GM12878 (cell line): ENCODE data around the gene FOXK2. TPM values are rescaled to one million over a fixed set of nuclear protein-coding genes. Genes with fewer than 3 reads are reported as not detected.

ENCODE experiments used
- ATAC-seq: fragments of 200-7000 bp; cut with Tn5 transposase; 3 replicates; pipeline ENCODE4 v1.9.1; 2020; ENCODE audit warnings: mild to moderate bottlenecking, moderate library complexity
- BruUV-seq: library from RNA; stranded (reverse); fragments of 400-500 nt; replicated peaks from 2 replicates; lab custom pipeline; 2021; lab: Mats Ljungman, UMichigan
- CTCF ChIA-PET: fragments of 300-600 bp; sonication (Branson Sonifier 250); formaldehyde crosslinking; extraction: SDS; loops from one replicate; lab custom pipeline; 2021; ENCODE audit warnings: inconsistent platforms; lab: Yijun Ruan, JAX
- POLR2A ChIA-PET: fragments of 350-600 bp; formaldehyde crosslinking; extraction: SDS; loops from one replicate; lab custom pipeline; 2021; ENCODE audit warnings: inconsistent platforms; lab: Charles Lee
- RAD21 ChIA-PET: fragments of 300-600 bp; sonication (Branson Sonifier 250); formaldehyde crosslinking; loops from one replicate; lab custom pipeline; 2023; ENCODE audit warnings: antibody characterized with exemption; ENCODE audit not compliant: unreplicated experiment; lab: Charles Lee
- SMC1A ChIA-PET: fragments of 300-600 bp; sonication (Branson Sonifier 250); formaldehyde crosslinking; loops from one replicate; lab custom pipeline; 2023; ENCODE audit not compliant: unreplicated experiment, uncharacterized antibody; lab: Charles Lee
- DNase-seq: peaks from one replicate; pipeline ENCODE4 v3.0.0-alpha.2; 2011; ENCODE audit warnings: low read depth, low spot score
- FAIRE-seq: peaks from 3 replicates; lab custom pipeline; 2011; peaks lifted over from hg19 to GRCh38; lab: Jason Lieb, UNC
- H2AFZ ChIP-seq: 2 replicates; pipeline ENCODE4 v1.6.0; 2011; ENCODE audit warnings: low read depth, low read length, control low read depth; ENCODE audit not compliant: control insufficient read depth
- H3K27ac ChIP-seq: 2 replicates; pipeline ENCODE4 v1.5.1; 2011; ENCODE audit warnings: control low read depth; ENCODE audit not compliant: control insufficient read depth, insufficient read depth
- H3K27me3 ChIP-seq, 2 experiments: replicated peaks in 1 of 2; 2 replicates each; pipeline versions ENCODE4 v1.6.0 to v1.6.1; 2011; ENCODE audit warnings: low read length in 1 of 2; ENCODE audit not compliant: control insufficient read depth in 2 of 2, insufficient read depth in 2 of 2
- H3K36me3 ChIP-seq, 2 experiments: 2 replicates each; pipeline ENCODE4 v1.5.1; 2011; ENCODE audit warnings: low read length in 1 of 2; ENCODE audit not compliant: control insufficient read depth in 2 of 2, insufficient read depth in 2 of 2
- H3K4me1 ChIP-seq: 2 replicates; pipeline ENCODE4 v1.6.1; 2011; ENCODE audit warnings: mild to moderate bottlenecking, low read length, moderate library complexity, mixed read lengths; ENCODE audit not compliant: control insufficient read depth, insufficient read depth
- H3K4me2 ChIP-seq: 2 replicates; pipeline ENCODE4 v1.6.0; 2011; ENCODE audit warnings: control low read depth; ENCODE audit not compliant: control insufficient read depth, insufficient read depth
- H3K4me3 ChIP-seq: fragments of 200-600 bp; sonication (generic); 2 replicates; pipeline ENCODE4 v1.5.1; 2016
- H3K79me2 ChIP-seq: 2 replicates; pipeline ENCODE4 v1.6.0; 2011; ENCODE audit warnings: low read length; ENCODE audit not compliant: control insufficient read depth, insufficient read depth
- H3K9ac ChIP-seq: 2 replicates; pipeline ENCODE4 v1.8.0; 2011; ENCODE audit warnings: low read length, control low read depth, mixed read lengths; ENCODE audit not compliant: control insufficient read depth, insufficient read depth
- H3K9me3 ChIP-seq: replicated peaks from 3 replicates; pipeline ENCODE4 v1.5.1; 2011; ENCODE audit warnings: mild to moderate bottlenecking, low read length; ENCODE audit not compliant: control insufficient read depth, insufficient read depth
- H4K20me1 ChIP-seq: 2 replicates; pipeline ENCODE4 v1.6.0; 2011; ENCODE audit not compliant: control insufficient read depth, insufficient read depth
- ATF7 ChIP-seq: fragments of 450-650 bp; IDR thresholded peaks from 2 replicates; pipeline ENCODE4 v1.6.1; 2016; ENCODE audit warnings: low read depth, mild to moderate bottlenecking
- EGR1 ChIP-seq, 2 experiments: IDR thresholded peaks; 1 replicate in 1 of 2; 2 replicates in 1 of 2; pipeline ENCODE4 v1.6.1; 2011 to 2012; ENCODE audit warnings: low read depth in 2 of 2, low read length in 2 of 2, borderline replicate concordance in 1 of 2, mild to moderate bottlenecking in 1 of 2, moderate library complexity in 1 of 2
- MYC ChIP-seq: IDR thresholded peaks from 2 replicates; pipeline ENCODE4 v1.6.1; 2011; ENCODE audit warnings: mild to moderate bottlenecking, low read length, moderate library complexity, inconsistent platforms; ENCODE audit not compliant: insufficient read depth, insufficient replicate concordance, insufficient read length, severe bottlenecking
- NFYA ChIP-seq: IDR thresholded peaks from 2 replicates; pipeline ENCODE4 v1.6.1; 2011; ENCODE audit warnings: low read depth, mild to moderate bottlenecking, low read length, improper control_type of control experiment, borderline replicate concordance
- NR2C2 ChIP-seq: IDR thresholded peaks from 2 replicates; pipeline ENCODE4 v1.6.1; 2011; ENCODE audit warnings: borderline replicate concordance, low read depth; ENCODE audit not compliant: control insufficient read depth, insufficient read length
- POLR2AphosphoS5 ChIP-seq: IDR thresholded peaks from 2 replicates; pipeline ENCODE4 v1.6.1; 2011; ENCODE audit warnings: mild to moderate bottlenecking, low read length, inconsistent platforms
- POU2F2 ChIP-seq: IDR thresholded peaks from 3 replicates; pipeline ENCODE4 v1.6.1; 2011; ENCODE audit warnings: low read depth, mild to moderate bottlenecking, low read length, borderline replicate concordance
- SIN3A ChIP-seq: IDR thresholded peaks from 2 replicates; pipeline ENCODE4 v1.6.1; 2012; ENCODE audit warnings: low read depth, low read length, improper control_type of control experiment
- TAF1 ChIP-seq: IDR thresholded peaks from 2 replicates; pipeline ENCODE4 v1.6.1; 2011; ENCODE audit warnings: mild to moderate bottlenecking, low read depth, low read length, borderline replicate concordance
- YBX1 ChIP-seq: fragments of 450-650 bp; IDR thresholded peaks from 2 replicates; pipeline ENCODE4 v1.6.1; 2016; ENCODE audit warnings: antibody characterized with exemption
- WGBS: methylation state at CpG from one replicate; pipeline ENCODE4 v1.1.6; 2016; ENCODE audit warnings: low lambda C conversion rate; ENCODE audit not compliant: insufficient replicate concordance, insufficient coverage; ENCODE audit errors: missing lambda C conversion rate; 5-methylcytosine and 5-hydroxymethylcytosine counted together
- in situ Hi-C: fragments of 300-500 bp; cut with MboI; formaldehyde crosslinking; loops from 9 replicates; pipeline ENCODE4 v1.14.3; 2018; ENCODE audit warnings: mixed read lengths
- intact Hi-C: fragments of 100-400 bp; cut with micrococcal nuclease; formaldehyde crosslinking; loops from one replicate; pipeline ENCODE4 v1.14.2; 2022; ENCODE audit not compliant: unreplicated experiment
- polyA plus RNA-seq, 11 experiments: library from polyadenylated mRNA; depleted of rRNA in 4 of 11; unstranded in 6 of 11; stranded (reverse) in 5 of 11; fragments of >200 nt; fragmentation: Nextera tagmentation in 4 of 11; fragmentation: Illumina TruSeq in 1 of 11; extraction: Ambion mirVana in 4 of 11; extraction: Trizol in 1 of 11; gene quantifications; 1 replicate in 1 of 11; 2 replicates in 10 of 11; pipeline versions ENCODE4 v1.2.1 to v1.2.3, GENCODE V29; 2011 to 2016; ENCODE audit warnings: inconsistent platforms in 2 of 11, missing spikeins in 2 of 11, low read depth in 1 of 11
- total RNA-seq, 4 experiments: library from RNA; depleted of rRNA in 3 of 4; stranded (reverse); fragments of >200 nt in 3 of 4; fragmentation: Illumina TruSeq in 1 of 4; extraction: Trizol in 1 of 4; gene quantifications; 2 replicates each; pipeline versions ENCODE4 v1.2.1 to v1.2.3, GENCODE V29; 2013 to 2021
- TF ChIP-seq, protein P1 (sequence below): IDR thresholded peaks from 2 replicates; pipeline ENCODE4 v1.6.1; 2011; ENCODE audit warnings: low read depth, mild to moderate bottlenecking, low read length, moderate library complexity, borderline replicate concordance; ENCODE audit errors: extremely low read depth
- TF ChIP-seq, protein P2 (sequence below): IDR thresholded peaks from 2 replicates; pipeline ENCODE4 v1.6.1; 2011; ENCODE audit warnings: low read depth, low read length, improper control_type of control experiment, borderline replicate concordance
- TF ChIP-seq, protein P3 (sequence below): fragments of 450-650 bp; IDR thresholded peaks from 2 replicates; pipeline ENCODE4 v1.6.1; 2016; ENCODE audit warnings: mild to moderate bottlenecking
- TF ChIP-seq, protein P4 (sequence below): IDR thresholded peaks from 2 replicates; pipeline ENCODE4 v1.6.1; 2012; ENCODE audit warnings: low read length, inconsistent platforms
- TF ChIP-seq, protein P5 (sequence below): fragments of 450-650 bp; IDR thresholded peaks from 2 replicates; pipeline ENCODE4 v1.6.1; 2014; ENCODE audit warnings: mild to moderate bottlenecking

The FOXK2 gene
- total and polyA plus RNA-seq, 10 of the 15 experiments (the other 5 are each of a cell fraction or from before 2014, with no cell fraction given), result 2.4 to 56.8 (median 34.4) TPM

DNA sequence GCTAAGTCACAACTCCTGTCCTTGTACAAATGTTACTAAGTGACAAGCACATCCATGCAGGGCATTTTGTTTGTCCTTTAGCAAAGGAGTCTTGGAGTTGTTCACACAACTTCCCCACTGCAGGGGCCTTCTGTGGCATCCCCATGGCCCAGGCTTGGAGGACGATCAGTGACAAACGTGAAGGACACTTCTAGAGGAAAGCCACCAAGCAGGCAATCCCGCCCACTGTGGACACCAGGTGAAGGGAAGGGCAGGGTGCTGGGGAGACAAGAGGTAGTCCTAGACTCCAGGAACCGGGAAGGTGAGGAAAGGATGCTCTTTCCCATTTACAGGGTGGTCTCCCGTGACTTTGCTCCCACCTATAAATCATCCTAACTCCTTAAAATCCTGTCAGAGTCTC, 124.6 kb downstream of the FOXK2 start:
- Histone ChIP-seq H3K4me3 (no peak overlapping the region), H3K9me3 (no peaks in the 10 kb centered on the region; the same call in 2 of the 3 replicates), H3K36me3 (peaks cover 12 to 17% of the 10 kb centered on the region in 2 experiments), H3K9ac (no peak overlapping the region), H3K79me2 (peaks cover 65% of the 10 kb centered on the region), H3K27me3 (no peaks in the 10 kb centered on the region), H3K4me2 (peak overlapping the region; percentile 2; the same call in 1 of the 2 replicates), H3K4me1 (no peaks in the 10 kb centered on the region; the same call in 1 of the 2 replicates), H3K27ac (no peak overlapping the region), H4K20me1 (peaks cover 12% of the 10 kb centered on the region), H2AFZ (no peak overlapping the region)
- intact Hi-C loops (loop anchor here (10.0 kb wide), 1 partner anchor 111 kb away; the partner anchor contains the start of gene TBCD), in situ Hi-C loops (no loop called here)
- DNase-seq, result no peak
- 90% methylated on average over 5 of the region's 5 CpGs for WGBS
- SMC1A ChIA-PET, result no interaction called here
- RAD21 ChIA-PET, result no interaction called here
- POLR2A ChIA-PET, result no interaction called here
- CTCF ChIA-PET, result no interaction called here
- FAIRE-seq, result no peak
- no peak for ATAC-seq
- BruUV-seq, result no TSS peak
- TF ChIP-seq, protein P1, sequence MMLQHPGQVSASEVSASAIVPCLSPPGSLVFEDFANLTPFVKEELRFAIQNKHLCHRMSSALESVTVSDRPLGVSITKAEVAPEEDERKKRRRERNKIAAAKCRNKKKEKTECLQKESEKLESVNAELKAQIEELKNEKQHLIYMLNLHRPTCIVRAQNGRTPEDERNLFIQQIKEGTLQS, result no peak
- TF ChIP-seq MYC (no peak), YBX1 (no peak), ATF7 (no peak), SIN3A (no peak), EGR1 (IDR thresholded peaks at IDR 0.05; ENCODE audit: borderline replicate concordance in 1 of 2, low read depth in 2 of 2, low read length in 2 of 2) (no peak), NR2C2 (no peak), POU2F2 (no peak), TAF1 (no peak), NFYA (no peak), POLR2AphosphoS5 (no peak)
- TF ChIP-seq, protein P2, sequence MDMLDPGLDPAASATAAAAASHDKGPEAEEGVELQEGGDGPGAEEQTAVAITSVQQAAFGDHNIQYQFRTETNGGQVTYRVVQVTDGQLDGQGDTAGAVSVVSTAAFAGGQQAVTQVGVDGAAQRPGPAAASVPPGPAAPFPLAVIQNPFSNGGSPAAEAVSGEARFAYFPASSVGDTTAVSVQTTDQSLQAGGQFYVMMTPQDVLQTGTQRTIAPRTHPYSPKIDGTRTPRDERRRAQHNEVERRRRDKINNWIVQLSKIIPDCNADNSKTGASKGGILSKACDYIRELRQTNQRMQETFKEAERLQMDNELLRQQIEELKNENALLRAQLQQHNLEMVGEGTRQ, result no peak
- TF ChIP-seq, protein P3, sequence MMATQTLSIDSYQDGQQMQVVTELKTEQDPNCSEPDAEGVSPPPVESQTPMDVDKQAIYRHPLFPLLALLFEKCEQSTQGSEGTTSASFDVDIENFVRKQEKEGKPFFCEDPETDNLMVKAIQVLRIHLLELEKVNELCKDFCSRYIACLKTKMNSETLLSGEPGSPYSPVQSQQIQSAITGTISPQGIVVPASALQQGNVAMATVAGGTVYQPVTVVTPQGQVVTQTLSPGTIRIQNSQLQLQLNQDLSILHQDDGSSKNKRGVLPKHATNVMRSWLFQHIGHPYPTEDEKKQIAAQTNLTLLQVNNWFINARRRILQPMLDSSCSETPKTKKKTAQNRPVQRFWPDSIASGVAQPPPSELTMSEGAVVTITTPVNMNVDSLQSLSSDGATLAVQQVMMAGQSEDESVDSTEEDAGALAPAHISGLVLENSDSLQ, result no peak
- TF ChIP-seq, protein P4, sequence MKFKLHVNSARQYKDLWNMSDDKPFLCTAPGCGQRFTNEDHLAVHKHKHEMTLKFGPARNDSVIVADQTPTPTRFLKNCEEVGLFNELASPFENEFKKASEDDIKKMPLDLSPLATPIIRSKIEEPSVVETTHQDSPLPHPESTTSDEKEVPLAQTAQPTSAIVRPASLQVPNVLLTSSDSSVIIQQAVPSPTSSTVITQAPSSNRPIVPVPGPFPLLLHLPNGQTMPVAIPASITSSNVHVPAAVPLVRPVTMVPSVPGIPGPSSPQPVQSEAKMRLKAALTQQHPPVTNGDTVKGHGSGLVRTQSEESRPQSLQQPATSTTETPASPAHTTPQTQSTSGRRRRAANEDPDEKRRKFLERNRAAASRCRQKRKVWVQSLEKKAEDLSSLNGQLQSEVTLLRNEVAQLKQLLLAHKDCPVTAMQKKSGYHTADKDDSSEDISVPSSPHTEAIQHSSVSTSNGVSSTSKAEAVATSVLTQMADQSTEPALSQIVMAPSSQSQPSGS, result no peak
- TF ChIP-seq, protein P5, sequence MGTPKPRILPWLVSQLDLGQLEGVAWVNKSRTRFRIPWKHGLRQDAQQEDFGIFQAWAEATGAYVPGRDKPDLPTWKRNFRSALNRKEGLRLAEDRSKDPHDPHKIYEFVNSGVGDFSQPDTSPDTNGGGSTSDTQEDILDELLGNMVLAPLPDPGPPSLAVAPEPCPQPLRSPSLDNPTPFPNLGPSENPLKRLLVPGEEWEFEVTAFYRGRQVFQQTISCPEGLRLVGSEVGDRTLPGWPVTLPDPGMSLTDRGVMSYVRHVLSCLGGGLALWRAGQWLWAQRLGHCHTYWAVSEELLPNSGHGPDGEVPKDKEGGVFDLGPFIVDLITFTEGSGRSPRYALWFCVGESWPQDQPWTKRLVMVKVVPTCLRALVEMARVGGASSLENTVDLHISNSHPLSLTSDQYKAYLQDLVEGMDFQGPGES, result no peak
